Neural cell (in vitro differentiated cells): ENCODE results near the gene CYP4A22. TPM values are rescaled to one million over a fixed set of nuclear protein-coding genes. Genes with fewer than 3 reads are reported as not detected.

Experiments used
- polyA plus RNA-seq: library from polyadenylated mRNA; depleted of rRNA; stranded (reverse); fragments of >200 nt; gene quantifications from 2 replicates; pipeline ENCODE4 v1.2.3, GENCODE V29; 2014

The CYP4A22 gene
- polyA plus RNA-seq, 1 donor from 2014 or later, result not detected

Other genes starting within 250 kb of the CYP4A22 start
- gene CYP4A11, start 196.0 kb upstream of the CYP4A22 start, polyA plus RNA-seq, result 1.6 TPM in 1 of 2 replicates, not detected in the other
- 20.7 and 22.8 TPM in 2 replicates for gene CYP4X1, start 113.8 kb upstream of the CYP4A22 start, polyA plus RNA-seq
- gene CYP4Z1, start 70.2 kb upstream of the CYP4A22 start, polyA plus RNA-seq, result 0.51 TPM in 1 of 2 replicates, not detected in the other
- not detected in 2 replicates for gene PDZK1IP1, start 52.6 kb downstream of the CYP4A22 start, polyA plus RNA-seq
- not detected in 2 replicates for gene TAL1, start 94.8 kb downstream of the CYP4A22 start, polyA plus RNA-seq
- 0.53 and 1.5 TPM in 2 replicates for gene STIL, start 176.7 kb downstream of the CYP4A22 start, polyA plus RNA-seq
- gene CMPK1, start 196.3 kb downstream of the CYP4A22 start, polyA plus RNA-seq, result 99.9 and 117 TPM in 2 replicates